K562 (cell line): ENCODE results near the gene EYA3. TPM values are rescaled to one million over a fixed set of nuclear protein-coding genes. Genes with fewer than 3 reads are reported as not detected.

Experiments
- ATAC-seq: fragments of 200-7000 bp; cut with Tn5 transposase; 3 replicates; pipeline ENCODE4 v1.9.1; 2020; ENCODE audit warnings: moderate library complexity
- BruUV-seq: library from RNA; stranded (reverse); fragments of 400-500 nt; replicated peaks from 2 replicates; lab custom pipeline; 2021; lab: Mats Ljungman, UMichigan
- CTCF ChIA-PET: fragments of 300-600 bp; formaldehyde crosslinking; extraction: SDS; loops from one replicate; lab custom pipeline; 2021; ENCODE audit warnings: low intra/inter-chr PET ratio; lab: Yijun Ruan, JAX
- POLR2A ChIA-PET: fragments of 300-600, 350-650 bp; sonication (Branson Sonifier 250); formaldehyde crosslinking; extraction: SDS; loops from one replicate; lab custom pipeline; 2021; ENCODE audit warnings: antibody characterized with exemption, inconsistent platforms; lab: Yijun Ruan, JAX
- DNase-seq, 4 experiments: peaks; one replicate each; pipeline versions ENCODE4 v3.0.0 to v3.0.0-alpha.2; 2011 to 2018; ENCODE audit warnings: low spot score in 3 of 4, mixed read lengths in 3 of 4; ENCODE audit errors: extremely low read depth in 1 of 4
- FAIRE-seq: peaks from 2 replicates; lab custom pipeline; 2011; peaks lifted over from hg19 to GRCh38; lab: Jason Lieb, UNC
- H2AFZ ChIP-seq: 2 replicates; pipeline ENCODE4 v1.6.0; 2011; ENCODE audit warnings: low read depth, low read length, control low read depth, inconsistent platforms
- H3K27ac ChIP-seq: fragments of 200-600 bp; 3 replicates; pipeline ENCODE4 v1.8.0; 2011; ENCODE audit warnings: low read depth, mild to moderate bottlenecking, control low read depth, inconsistent platforms, low read length, moderate library complexity, mixed read lengths; ENCODE audit errors: extremely low read depth
- H3K27me3 ChIP-seq, 2 experiments: fragments of 300-600 bp in 1 of 2; 2 replicates in 1 of 2; 3 replicates in 1 of 2; pipeline versions ENCODE4 v1.6.0 to v1.8.0; 2011; ENCODE audit warnings: inconsistent platforms in 2 of 2, low read length in 2 of 2, mild to moderate bottlenecking in 1 of 2, mixed read lengths in 1 of 2, moderate library complexity in 1 of 2; ENCODE audit not compliant: control insufficient read depth in 2 of 2, insufficient read depth in 2 of 2
- H3K36me3 ChIP-seq: fragments of 300-600 bp; 3 replicates; pipeline ENCODE4 v1.8.0; 2011; ENCODE audit warnings: mild to moderate bottlenecking, low read length, inconsistent platforms; ENCODE audit not compliant: control insufficient read depth, insufficient read depth
- H3K4me1 ChIP-seq, 2 experiments: fragments of 200-600 bp in 1 of 2; replicated peaks in 1 of 2; 2 replicates in 1 of 2; 3 replicates in 1 of 2; pipeline versions ENCODE4 v1.5.1 to v1.8.0; 2011; ENCODE audit warnings: inconsistent platforms in 2 of 2, low read length in 2 of 2, mild to moderate bottlenecking in 1 of 2, mixed read lengths in 1 of 2, moderate library complexity in 1 of 2; ENCODE audit not compliant: control insufficient read depth in 2 of 2, insufficient read depth in 2 of 2
- H3K4me2 ChIP-seq: 2 replicates; pipeline ENCODE4 v1.6.1; 2011; ENCODE audit warnings: low read length, control low read depth, inconsistent platforms, mixed read lengths; ENCODE audit not compliant: insufficient read depth
- H3K4me3 ChIP-seq: fragments of 200-600 bp; sonication (generic), shearing (Covaris generic); 2 replicates; pipeline ENCODE4 v1.5.1; 2016; ENCODE audit warnings: control low read depth, inconsistent platforms
- H3K79me2 ChIP-seq: fragments of 200-600 bp; 3 replicates; pipeline ENCODE4 v1.8.0; 2011; ENCODE audit warnings: low read length, inconsistent platforms; ENCODE audit not compliant: control insufficient read depth, insufficient read depth
- H3K9ac ChIP-seq, 2 experiments: 2 replicates each; pipeline versions ENCODE4 v1.6.0 to v1.6.1; 2011; ENCODE audit warnings: low read depth in 2 of 2, low read length in 2 of 2, control low read depth in 1 of 2, inconsistent platforms in 1 of 2, mild to moderate bottlenecking in 1 of 2, mixed read lengths in 1 of 2; ENCODE audit not compliant: insufficient read depth in 1 of 2
- H3K9me1 ChIP-seq: one replicate; pipeline ENCODE4 v1.6.0; 2011; ENCODE audit warnings: inconsistent platforms, mild to moderate bottlenecking, low read length, moderate library complexity; ENCODE audit not compliant: control insufficient read depth, insufficient read depth
- H3K9me3 ChIP-seq: replicated peaks from 2 replicates; pipeline ENCODE4 v1.5.1; 2011; ENCODE audit warnings: low read depth, low read length, inconsistent platforms; ENCODE audit not compliant: control insufficient read depth, insufficient read depth
- H4K20me1 ChIP-seq: replicated peaks from 2 replicates; pipeline ENCODE4 v1.6.1; 2011; ENCODE audit warnings: low read length, inconsistent platforms, mixed read lengths; ENCODE audit not compliant: control insufficient read depth, insufficient read depth
- BRD4 ChIP-seq: fragments of 200-600 bp; sonication (generic); IDR thresholded peaks from 2 replicates; pipeline ENCODE4 v1.6.1; 2017; ENCODE audit warnings: inconsistent platforms
- CHAMP1 ChIP-seq: fragments of 450-650 bp; IDR thresholded peaks from 2 replicates; pipeline ENCODE4 v1.6.1; 2016; ENCODE audit warnings: mild to moderate bottlenecking
- EGR1 ChIP-seq: fragments of 450-650 bp; conservative IDR thresholded peaks from 2 replicates; pipeline ENCODE4 v1.6.1; 2017; ENCODE audit warnings: mild to moderate bottlenecking
- HINFP ChIP-seq: fragments of 450-650 bp; conservative IDR thresholded peaks from 2 replicates; pipeline ENCODE4 v1.6.1; 2016; ENCODE audit warnings: missing genetic modification characterization, low read depth, mild to moderate bottlenecking, control low read depth, missing compliant biosample characterization
- MAFF ChIP-seq: IDR thresholded peaks from 2 replicates; pipeline ENCODE4 v1.6.1; 2012; ENCODE audit warnings: low read length, improper control_type of control experiment
- NUFIP1 ChIP-seq: fragments of 450-650 bp; IDR thresholded peaks from 2 replicates; pipeline ENCODE4 v1.6.1; 2018; ENCODE audit not compliant: partially characterized antibody
- PML ChIP-seq: IDR thresholded peaks from 2 replicates; pipeline ENCODE4 v1.6.1; 2012; ENCODE audit warnings: low read length, inconsistent platforms
- POLR2AphosphoS5 ChIP-seq: IDR thresholded peaks from 2 replicates; pipeline ENCODE4 v1.6.1; 2011; ENCODE audit warnings: mild to moderate bottlenecking, low read depth, low read length, moderate library complexity; ENCODE audit not compliant: control insufficient read depth, insufficient read depth
- POLR2B ChIP-seq: fragments of 450-650 bp; IDR thresholded peaks from 2 replicates; pipeline ENCODE4 v1.6.1; 2018; ENCODE audit warnings: low read depth; ENCODE audit not compliant: partially characterized antibody
- POLR2H ChIP-seq: IDR thresholded peaks from 2 replicates; pipeline ENCODE4 v1.6.1; 2016; ENCODE audit warnings: missing genetic modification characterization, low read depth, mild to moderate bottlenecking, control low read depth, missing compliant biosample characterization, moderate library complexity
- SETDB1 ChIP-seq: IDR thresholded peaks from one replicate; pipeline ENCODE4 v1.6.1; 2012; ENCODE audit warnings: low read length, control low read depth, inconsistent platforms
- TCFL5 ChIP-seq: fragments of 250-450 bp; sonication (Bioruptor Pico); conservative IDR thresholded peaks from 2 replicates; pipeline ENCODE4 v1.6.1; 2021; ENCODE audit warnings: mild to moderate bottlenecking, moderate library complexity, matching md5 sums
- ZC3H4 ChIP-seq: sonication (generic); formaldehyde crosslinking; IDR thresholded peaks from 2 replicates; pipeline ENCODE4 v1.9.0; 2021; ENCODE audit warnings: missing genetic modification reagents, borderline replicate concordance
- ZKSCAN1 ChIP-seq: fragments of 150-350 bp; IDR thresholded peaks from 2 replicates; pipeline ENCODE4 v1.6.1; 2016; ENCODE audit warnings: low read depth, low read length
- ZNF217 ChIP-seq: sonication (generic); formaldehyde crosslinking; IDR thresholded peaks from 2 replicates; pipeline ENCODE4 v1.8.0; 2022; ENCODE audit warnings: mild to moderate bottlenecking, missing genetic modification reagents
- ZNF239 ChIP-seq: fragments of 250-450 bp; sonication (Bioruptor Pico); IDR thresholded peaks from 2 replicates; pipeline ENCODE4 v1.4.0; 2020; ENCODE audit warnings: mild to moderate bottlenecking
- in situ Hi-C: fragments of 300-500 bp; cut with MboI; formaldehyde crosslinking; loops from 4 replicates; pipeline ENCODE4 v1.15.0; 2018; ENCODE audit warnings: inconsistent platforms, mixed read lengths
- intact Hi-C: fragments of 100-400 bp; cut with micrococcal nuclease; formaldehyde crosslinking; loops from 2 replicates; pipeline ENCODE4 v1.14.2; 2022
- polyA plus RNA-seq, 8 experiments: library from polyadenylated mRNA; depleted of rRNA in 4 of 8; stranded (reverse) in 5 of 8; unstranded in 3 of 8; fragments of >200 nt; fragmentation: Nextera tagmentation in 2 of 8; fragmentation: Illumina TruSeq in 1 of 8; extraction: Ambion mirVana in 2 of 8; extraction: Trizol in 1 of 8; gene quantifications; 2 replicates each; pipeline versions ENCODE4 v1.2.1 to v1.2.3, GENCODE V29; 2011 to 2014; ENCODE audit warnings: inconsistent platforms in 1 of 8, missing spikeins in 1 of 8
- total RNA-seq, 7 experiments: library from RNA; depleted of rRNA in 6 of 7; stranded (reverse); fragments of >200 nt in 6 of 7; fragmentation: Illumina TruSeq in 2 of 7; extraction: Trizol in 2 of 7; gene quantifications; 2 replicates each; pipeline versions ENCODE4 v1.2.1 to v1.2.3, GENCODE V29; 2011 to 2021; ENCODE audit warnings: low replicate concordance in 1 of 7

EYA3 gene
- total and polyA plus RNA-seq, 9 of the 15 experiments (the other 6 are each of a cell fraction or from before 2014, with no cell fraction given) = 21.7 to 64.0 (median 43.6) TPM

- no peaks in the 10 kb centered on the region for H4K20me1 ChIP-seq
- H3K9me1 ChIP-seq = no peaks in the 10 kb centered on the region
- CTCF ChIA-PET = interaction anchor here (0.7 kb wide), 1 partner anchor 178 kb away, joined by 3 read pairs; no protein-coding TSS in a partner anchor
- no peaks in the 10 kb centered on the region for H3K79me2 ChIP-seq
- in situ Hi-C loops = no loop called here
- H3K9ac ChIP-seq = no peak overlapping the region
- ATAC-seq (no peak), DNase-seq (no peak), FAIRE-seq (no peak)
- intact Hi-C loops = no loop called here
- H3K36me3 ChIP-seq = peaks cover 46% of the 10 kb centered on the region; the same call in 2 of the 3 replicates
- H3K27ac ChIP-seq = no peak overlapping the region
- H2AFZ ChIP-seq = no peak overlapping the region
- no peak overlapping the region for H3K4me3 ChIP-seq
- H3K27me3 ChIP-seq = no peaks in the 10 kb centered on the region
- H3K9me3 ChIP-seq = no peaks in the 10 kb centered on the region
- no TSS peak for BruUV-seq
- H3K4me2 ChIP-seq = no peak overlapping the region
- POLR2A ChIA-PET = interaction anchor here (0.9 to 1.2 kb wide), 2 partner anchors 10 to 12 kb away, joined by 3 read pairs; no protein-coding TSS in a partner anchor
- no peaks in the 10 kb centered on the region for H3K4me1 ChIP-seq
- TF ChIP-seq PML (no peak), POLR2H (tag) (no peak), ZNF217 (CRISPR knock-in tag) (no peak), BRD4 (no peak), POLR2AphosphoS5 (no peak), MAFF (no peak), ZKSCAN1 (no peak), ZC3H4 (CRISPR knock-in tag) (no peak), EGR1 (no peak), TCFL5 (CRISPR knock-in tag) (no peak), ZNF239 (CRISPR knock-in tag) (no peak), SETDB1 (no peak), HINFP (tag) (no peak), CHAMP1 (no peak), NUFIP1 (no peak), POLR2B (no peak)
Measured at GRCh38 chr1:28032281-28032680, 56.1 kb downstream of the EYA3 start.
